ENCODE measurements around the gene PKNOX1.

DNA sequence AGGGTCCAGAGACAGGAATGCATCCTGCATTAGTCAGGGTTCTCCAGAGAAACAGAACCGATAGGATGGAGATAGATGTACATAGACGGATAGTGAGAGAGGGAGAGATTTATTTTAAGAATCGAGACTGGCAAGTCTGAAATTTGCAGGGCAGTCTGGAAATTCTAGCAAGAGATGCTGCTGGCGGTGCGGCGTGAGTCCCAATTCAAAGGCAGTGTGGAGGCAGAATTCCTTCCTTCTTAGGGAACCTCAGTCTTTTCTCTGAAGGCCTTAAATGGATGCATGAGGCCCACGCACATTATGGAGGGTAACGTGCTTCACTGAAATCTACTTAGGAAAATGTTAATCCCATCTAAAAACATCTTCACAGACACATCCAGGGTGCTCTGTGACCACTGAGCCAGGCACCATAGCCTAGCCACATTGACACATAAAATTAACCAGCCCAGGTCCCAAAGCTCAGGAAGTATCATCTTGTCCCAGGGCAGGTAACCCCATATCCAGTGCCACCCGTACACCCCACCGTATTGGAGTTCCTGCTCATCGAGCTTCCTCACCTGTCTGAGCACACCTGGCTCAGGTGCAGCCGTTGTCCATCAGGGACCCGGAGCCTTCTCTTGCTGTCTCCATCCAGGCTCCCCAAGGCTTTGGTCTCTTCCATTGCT is 9.7 kb upstream of the PKNOX1 start:
- TF ChIP-seq CTCF (IDR thresholded peaks at IDR 0.05), result no peak
- TF ChIP-seq POLR2A (IDR thresholded peaks at IDR 0.05), result no peak
